GM19328 (cell line): ENCODE measurements around the gene AHDC1.
"Not testable (repeated sequence)": the region's sequence is repeated elsewhere in the genome, so short reads cannot be mapped to it uniquely, and the experiment has no call there.

Source experiments
- ATAC-seq: cut with Tn5 transposase; IDR thresholded peaks from one replicate; pipeline ENCODE4 v1.9.1; 2021; ENCODE audit warnings: mild to moderate bottlenecking, moderate library complexity; ENCODE audit not compliant: unreplicated experiment

AHDC1 gene

GRCh38 chr1:27603681-27604578 is at the start of gene AHDC1:
TSS of gene AHDC1 (minus strand) at chr1:27604144. CDS start at chr1:27552115, 52,029 bp downstream.
- ATAC-seq = peak; percentile 65

- ATAC-seq = no peak
Measured at GRCh38 chr1:27652111-27652864, 48.3 kb upstream of the AHDC1 start.

- ATAC-seq = no peak
Measured at GRCh38 chr1:27650539-27651175, 46.7 kb upstream of the AHDC1 start.

GRCh38 chr1:27650171-27650538 is 46.2 kb upstream of the AHDC1 start:
- no peak for ATAC-seq

- no peak for ATAC-seq
Measured at GRCh38 chr1:27649306-27649635, 45.3 kb upstream of the AHDC1 start.

GRCh38 chr1:27648602-27649305 is 44.8 kb upstream of the AHDC1 start:
- no peak for ATAC-seq

- ATAC-seq = no peak
Measured at GRCh38 chr1:27647328-27647727, 43.4 kb upstream of the AHDC1 start.

- ATAC-seq = no peak
Measured at GRCh38 chr1:27646676-27647075, 42.7 kb upstream of the AHDC1 start.

- ATAC-seq = no peak
Measured at GRCh38 chr1:27645071-27645415, 41.1 kb upstream of the AHDC1 start.

GRCh38 chr1:27644369-27645070 is 40.6 kb upstream of the AHDC1 start:
- ATAC-seq = no peak

GRCh38 chr1:27643600-27644368 is 39.8 kb upstream of the AHDC1 start:
- no peak for ATAC-seq

- ATAC-seq = not testable (repeated sequence)
Measured at GRCh38 chr1:27640514-27640913, 36.6 kb upstream of the AHDC1 start.

GRCh38 chr1:27638805-27639204 is 34.9 kb upstream of the AHDC1 start:
- no peak for ATAC-seq

GRCh38 chr1:27638047-27638734 is 34.2 kb upstream of the AHDC1 start:
- ATAC-seq = no peak

- no peak for ATAC-seq
Measured at GRCh38 chr1:27635396-27636142, 31.6 kb upstream of the AHDC1 start.

- no peak for ATAC-seq
Measured at GRCh38 chr1:27634985-27635367, 31.0 kb upstream of the AHDC1 start, which contains the start of gene FGR. TSS of gene FGR (minus strand) at chr1:27635185. CDS start at chr1:27623916, 11,269 bp downstream.

- no peak for ATAC-seq
Measured at GRCh38 chr1:27634177-27634984, 30.4 kb upstream of the AHDC1 start.
